ENCODE results near the gene IL6ST. TPM values are rescaled to one million over a fixed set of nuclear protein-coding genes. Genes with fewer than 3 reads are reported as not detected.

Gene IL6ST
- total RNA-seq, 4 donors from 2014 or later = 51.3 to 179 (median 136) TPM

GRCh38 chr5:55916986-55917385, 77.8 kb downstream of the IL6ST start:
- intact Hi-C loops (cut with DNase I; ENCODE audit: low total_unique reads) = no loop called here
- WGBS, 2 donors (ENCODE audit: low coverage in 1 of 2) = 78% methylated on average over 10 of the region's 10 CpGs; no CpG with 5 or more reads in 1 of the 2 donors

GRCh38 chr5:55915783-55916182, 79.0 kb downstream of the IL6ST start:
- no peaks in the 10 kb centered on the region for H3K36me3 ChIP-seq
- WGBS, 2 donors (ENCODE audit: low coverage in 1 of 2) = 83 to 94% methylated on average over 2 to 3 of the region's 3 CpGs
- intact Hi-C loops (cut with DNase I; ENCODE audit: low total_unique reads) (no loop called here), in situ Hi-C loops (cut with MboI; ENCODE audit: low pct_ligation_motif_present in 1 of 4, low pct_unique_long_range_greater_than_20kb in 1 of 4, low sequenced_read_pairs in 3 of 4) (no loop called here)
- H3K4me3 ChIP-seq = no peak overlapping the region
- H3K4me1 ChIP-seq = no peaks in the 10 kb centered on the region
- no peaks in the 10 kb centered on the region for H3K9me3 ChIP-seq
- no peaks in the 10 kb centered on the region for H3K27me3 ChIP-seq
- no peak for DNase-seq
- no peak overlapping the region for H3K27ac ChIP-seq
- TF ChIP-seq, protein P1, sequence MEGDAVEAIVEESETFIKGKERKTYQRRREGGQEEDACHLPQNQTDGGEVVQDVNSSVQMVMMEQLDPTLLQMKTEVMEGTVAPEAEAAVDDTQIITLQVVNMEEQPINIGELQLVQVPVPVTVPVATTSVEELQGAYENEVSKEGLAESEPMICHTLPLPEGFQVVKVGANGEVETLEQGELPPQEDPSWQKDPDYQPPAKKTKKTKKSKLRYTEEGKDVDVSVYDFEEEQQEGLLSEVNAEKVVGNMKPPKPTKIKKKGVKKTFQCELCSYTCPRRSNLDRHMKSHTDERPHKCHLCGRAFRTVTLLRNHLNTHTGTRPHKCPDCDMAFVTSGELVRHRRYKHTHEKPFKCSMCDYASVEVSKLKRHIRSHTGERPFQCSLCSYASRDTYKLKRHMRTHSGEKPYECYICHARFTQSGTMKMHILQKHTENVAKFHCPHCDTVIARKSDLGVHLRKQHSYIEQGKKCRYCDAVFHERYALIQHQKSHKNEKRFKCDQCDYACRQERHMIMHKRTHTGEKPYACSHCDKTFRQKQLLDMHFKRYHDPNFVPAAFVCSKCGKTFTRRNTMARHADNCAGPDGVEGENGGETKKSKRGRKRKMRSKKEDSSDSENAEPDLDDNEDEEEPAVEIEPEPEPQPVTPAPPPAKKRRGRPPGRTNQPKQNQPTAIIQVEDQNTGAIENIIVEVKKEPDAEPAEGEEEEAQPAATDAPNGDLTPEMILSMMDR (IDR thresholded peaks at IDR 0.05) = no peak
- TF ChIP-seq POLR2AphosphoS5 (IDR thresholded peaks at IDR 0.05) = no peak
- no peak for TF ChIP-seq POLR2A (IDR thresholded peaks at IDR 0.05)
- TF ChIP-seq EP300 (IDR thresholded peaks at IDR 0.05; ENCODE audit: low read depth) = no peak

More at GRCh38 chr5:55916986-55917385, 77.8 kb downstream of the IL6ST start:
- in situ Hi-C loops (cut with MboI; ENCODE audit: low pct_ligation_motif_present in 1 of 4, low pct_unique_long_range_greater_than_20kb in 1 of 4, low sequenced_read_pairs in 3 of 4) = no loop called here
- H3K36me3 ChIP-seq = no peaks in the 10 kb centered on the region
- H3K9me3 ChIP-seq = no peaks in the 10 kb centered on the region
- no peaks in the 10 kb centered on the region for H3K27me3 ChIP-seq
- H3K27ac ChIP-seq = no peak overlapping the region
- TF ChIP-seq, protein P1 (IDR thresholded peaks at IDR 0.05) = no peak
- TF ChIP-seq POLR2A (IDR thresholded peaks at IDR 0.05) = no peak
- no peak for TF ChIP-seq EP300 (IDR thresholded peaks at IDR 0.05; ENCODE audit: low read depth)
- TF ChIP-seq POLR2AphosphoS5 (IDR thresholded peaks at IDR 0.05) = no peak
- H3K4me1 ChIP-seq = no peaks in the 10 kb centered on the region
- DNase-seq = no peak
- H3K4me3 ChIP-seq = no peak overlapping the region

GRCh38 chr5:55914971-55915370, 79.8 kb downstream of the IL6ST start:
- no peak for TF ChIP-seq POLR2AphosphoS5 (IDR thresholded peaks at IDR 0.05)
- TF ChIP-seq, protein P1 (IDR thresholded peaks at IDR 0.05) = no peak
- no peak for TF ChIP-seq POLR2A (IDR thresholded peaks at IDR 0.05)
- TF ChIP-seq EP300 (IDR thresholded peaks at IDR 0.05; ENCODE audit: low read depth) = no peak
- DNase-seq = no peak
- 90 to 95% methylated on average over 2 of the region's 2 CpGs for WGBS, 2 donors (ENCODE audit: low coverage in 1 of 2)
- Histone ChIP-seq H3K4me1 (no peaks in the 10 kb centered on the region), H3K36me3 (no peaks in the 10 kb centered on the region), H3K9me3 (no peaks in the 10 kb centered on the region), H3K27ac (no peak overlapping the region), H3K4me3 (no peak overlapping the region), H3K27me3 (no peaks in the 10 kb centered on the region)
- in situ Hi-C loops (cut with MboI; ENCODE audit: low pct_ligation_motif_present in 1 of 4, low pct_unique_long_range_greater_than_20kb in 1 of 4, low sequenced_read_pairs in 3 of 4) = no loop called here
- intact Hi-C loops (cut with DNase I; ENCODE audit: low total_unique reads) = loop anchor here (5.0 kb wide), 1 partner anchor 1143 kb away; no protein-coding TSS in a partner anchor

DNA sequence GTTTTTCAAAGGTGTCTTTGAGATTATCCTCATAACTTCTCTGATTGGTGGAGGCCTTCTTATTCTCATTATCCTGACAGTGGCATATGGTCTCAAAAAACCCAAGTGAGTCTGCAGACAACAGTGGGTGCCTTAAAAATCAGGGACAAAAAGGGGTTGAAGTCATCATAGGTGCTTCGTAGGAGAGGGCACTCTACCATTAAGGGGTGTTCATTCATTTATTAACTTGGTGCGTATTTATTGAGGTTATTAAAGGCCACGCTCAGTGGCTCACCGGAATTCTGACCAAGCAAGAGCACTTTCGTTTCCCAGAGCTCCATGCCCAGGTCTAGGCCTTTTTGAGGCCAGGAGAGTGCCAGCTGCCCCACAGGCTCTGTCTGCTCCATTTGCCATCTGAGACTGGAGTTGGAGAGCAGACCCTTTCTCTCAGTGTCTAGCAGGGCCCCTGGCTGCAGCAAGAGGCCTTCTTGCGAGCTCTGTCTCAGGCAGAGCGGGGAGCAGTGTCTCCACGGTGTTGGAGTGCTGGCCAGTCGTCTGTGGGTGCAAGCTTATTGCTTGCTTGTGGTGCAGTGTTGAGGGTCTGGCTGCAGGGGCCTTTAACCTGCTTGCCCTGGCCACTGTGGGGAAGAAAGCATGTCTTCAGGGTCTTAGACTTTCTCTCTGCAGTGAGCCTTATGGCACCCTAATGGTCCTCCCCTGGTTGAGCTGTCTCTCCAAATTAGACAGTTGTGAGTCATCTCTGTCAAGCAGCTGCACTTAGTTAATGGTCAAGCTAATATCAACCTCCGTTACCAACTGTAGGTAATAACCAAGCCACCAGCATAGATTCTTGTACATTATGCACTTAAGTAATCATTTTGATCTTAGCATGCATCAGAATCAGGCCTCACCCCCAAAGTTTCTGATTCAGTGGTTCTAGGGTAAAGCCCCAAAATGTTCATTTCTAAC, 81.0 kb downstream of the IL6ST start:
- no peaks in the 10 kb centered on the region for H3K27me3 ChIP-seq
- no peaks in the 10 kb centered on the region for H3K9me3 ChIP-seq
- no peak for DNase-seq
- H3K4me1 ChIP-seq = no peaks in the 10 kb centered on the region
- TF ChIP-seq, protein P1 (IDR thresholded peaks at IDR 0.05) = no peak
- TF ChIP-seq POLR2AphosphoS5 (IDR thresholded peaks at IDR 0.05) (no peak), EP300 (IDR thresholded peaks at IDR 0.05; ENCODE audit: low read depth) (no peak), POLR2A (IDR thresholded peaks at IDR 0.05) (no peak)
- no peak overlapping the region for H3K4me3 ChIP-seq
- in situ Hi-C loops (cut with MboI; ENCODE audit: low pct_ligation_motif_present in 1 of 4, low pct_unique_long_range_greater_than_20kb in 1 of 4, low sequenced_read_pairs in 3 of 4) = no loop called here
- intact Hi-C loops (cut with DNase I; ENCODE audit: low total_unique reads) = loop anchor here (5.0 kb wide), 1 partner anchor 1141 kb away; no protein-coding TSS in a partner anchor
- H3K36me3 ChIP-seq = no peaks in the 10 kb centered on the region
- WGBS, 2 donors (ENCODE audit: low coverage in 1 of 2) = 90 to 92% methylated on average over 2 to 10 of the region's 10 CpGs
- no peak overlapping the region for H3K27ac ChIP-seq

Data from transverse colon (tissue), 4 donors.